Endothelial cell of umbilical vein (primary cell): ENCODE data around the gene UNC13D. TPM values are rescaled to one million over a fixed set of nuclear protein-coding genes. Genes with fewer than 3 reads are reported as not detected.

ENCODE experiments used
- BruUV-seq: library from RNA; stranded (reverse); fragments of 400-500 nt; replicated peaks from 2 replicates; lab custom pipeline; 2021; lab: Mats Ljungman, UMichigan
- CTCF ChIA-PET: fragments of 300-600, 350-600 bp; sonication (Branson Sonifier 250); formaldehyde crosslinking; loops from one replicate; lab custom pipeline; 2021; ENCODE audit warnings: antibody characterized with exemption, inconsistent platforms; lab: Charles Lee
- POLR2A ChIA-PET: fragments of 300-600, 350-600 bp; sonication (Branson Sonifier 250); formaldehyde crosslinking; loops from one replicate; lab custom pipeline; 2021; ENCODE audit warnings: antibody characterized with exemption, inconsistent platforms; lab: Charles Lee
- DNase-seq: peaks from one replicate; pipeline ENCODE4 v3.0.0-alpha.2; 2011; ENCODE audit warnings: low read depth, low spot score
- FAIRE-seq: peaks from 2 replicates; lab custom pipeline; 2011; peaks lifted over from hg19 to GRCh38; lab: Jason Lieb, UNC
- H2AFZ ChIP-seq: 2 replicates; pipeline ENCODE4 v1.6.0; 2012; ENCODE audit warnings: low read depth, low read length, control low read depth, inconsistent platforms
- H3K27ac ChIP-seq: 2 replicates; pipeline ENCODE4 v1.5.1; 2011; ENCODE audit warnings: low read depth, mild to moderate bottlenecking, control low read depth, low read length, moderate library complexity; ENCODE audit not compliant: insufficient read depth
- H3K27me3 ChIP-seq, 2 experiments: 2 replicates each; pipeline versions ENCODE4 v1.6.0 to v1.6.1; 2011; ENCODE audit warnings: low read length in 2 of 2, mixed read lengths in 1 of 2; ENCODE audit not compliant: control insufficient read depth in 2 of 2, insufficient read depth in 2 of 2
- H3K36me3 ChIP-seq, 2 experiments: 2 replicates in 1 of 2; 3 replicates in 1 of 2; pipeline ENCODE4 v1.5.1; 2011; ENCODE audit warnings: low read length in 2 of 2, mild to moderate bottlenecking in 1 of 2, moderate library complexity in 1 of 2; ENCODE audit not compliant: control insufficient read depth in 2 of 2, insufficient read depth in 2 of 2; ENCODE audit errors: extremely low read depth in 1 of 2
- H3K4me1 ChIP-seq: 3 replicates; pipeline ENCODE4 v1.5.1; 2011; ENCODE audit warnings: mild to moderate bottlenecking, low read length; ENCODE audit not compliant: control insufficient read depth, insufficient read depth; ENCODE audit errors: extremely low read depth
- H3K4me2 ChIP-seq: 2 replicates; pipeline ENCODE4 v1.6.1; 2011; ENCODE audit warnings: low read length, control low read depth, mixed read lengths; ENCODE audit not compliant: insufficient read depth
- H3K4me3 ChIP-seq, 3 experiments: fragments of 200-600 bp in 1 of 3; sonication (generic), shearing (Covaris generic) in 1 of 3; replicated peaks in 1 of 3; 2 replicates each; pipeline ENCODE4 v1.5.1; 2011 to 2016; ENCODE audit warnings: control low read depth in 3 of 3, low read length in 3 of 3, mild to moderate bottlenecking in 2 of 3, inconsistent platforms in 1 of 3, low read depth in 1 of 3, moderate library complexity in 1 of 3; ENCODE audit not compliant: insufficient read depth in 1 of 3
- H3K79me2 ChIP-seq: 2 replicates; pipeline ENCODE4 v1.6.0; 2012; ENCODE audit warnings: low read length, inconsistent platforms; ENCODE audit not compliant: control insufficient read depth, insufficient read depth
- H3K9ac ChIP-seq: replicated peaks from 2 replicates; pipeline ENCODE3; 2011; ENCODE audit warnings: low read length, control low read depth; ENCODE audit not compliant: insufficient read depth; ENCODE audit errors: extremely low read depth
- H3K9me1 ChIP-seq: replicated peaks from 3 replicates; pipeline ENCODE4 v1.6.0; 2011; ENCODE audit warnings: mild to moderate bottlenecking, low read length; ENCODE audit not compliant: control insufficient read depth, insufficient read depth; ENCODE audit errors: extremely low read depth
- H3K9me3 ChIP-seq: replicated peaks from 2 replicates; pipeline ENCODE4 v1.5.1; 2012; ENCODE audit warnings: low read length, inconsistent platforms; ENCODE audit not compliant: control insufficient read depth, insufficient read depth
- H4K20me1 ChIP-seq: replicated peaks from 2 replicates; pipeline ENCODE3; 2011; ENCODE audit warnings: mild to moderate bottlenecking, low read length; ENCODE audit not compliant: control insufficient read depth, insufficient read depth; ENCODE audit errors: extremely low read depth
- EZH2 ChIP-seq: IDR thresholded peaks from 2 replicates; pipeline ENCODE4 v1.6.1; 2012; ENCODE audit warnings: borderline replicate concordance, low read depth, mild to moderate bottlenecking, moderate library complexity, low read length, inconsistent platforms; ENCODE audit not compliant: severe bottlenecking
- FOS ChIP-seq: IDR thresholded peaks from 2 replicates; pipeline ENCODE4 v1.6.1; 2011; ENCODE audit warnings: mild to moderate bottlenecking, low read length, moderate library complexity, borderline replicate concordance; ENCODE audit not compliant: insufficient read depth
- GATA2 ChIP-seq: IDR thresholded peaks from 2 replicates; pipeline ENCODE4 v1.7.0; 2011; ENCODE audit warnings: low read depth, mild to moderate bottlenecking, moderate library complexity, mixed read lengths, low read length; ENCODE audit not compliant: insufficient read length, insufficient read depth
- JUN ChIP-seq: IDR thresholded peaks from 2 replicates; pipeline ENCODE4 v1.6.1; 2011; ENCODE audit warnings: borderline replicate concordance, low read depth; ENCODE audit not compliant: insufficient read length, insufficient read depth
- MYC ChIP-seq: IDR thresholded peaks from one replicate; pipeline ENCODE4 v1.6.1; 2011; ENCODE audit warnings: mild to moderate bottlenecking, low read depth, low read length
- POLR2A ChIP-seq: IDR thresholded peaks from 2 replicates; pipeline ENCODE4 v1.6.1; 2012; ENCODE audit warnings: low read depth, mild to moderate bottlenecking, control low read depth, low read length
- POLR2AphosphoS5 ChIP-seq: IDR thresholded peaks from 2 replicates; pipeline ENCODE4 v1.6.1; 2012; ENCODE audit warnings: low read depth, mild to moderate bottlenecking, control low read depth, low read length, moderate library complexity; ENCODE audit not compliant: insufficient read depth
- dilution Hi-C: fragments of 300-500 bp; cut with MboI; formaldehyde crosslinking; loops from one replicate; pipeline ENCODE4 v1.15.0; 2019; ENCODE audit warnings: low sequenced_read_pairs; ENCODE audit not compliant: extremely low pct_ligation_motif_present
- intact Hi-C: fragments of 100-400 bp; cut with micrococcal nuclease; formaldehyde crosslinking; loops from one replicate; pipeline ENCODE4 v1.10.0; 2022
- polyA plus RNA-seq, 4 experiments: library from polyadenylated mRNA; depleted of rRNA in 3 of 4; stranded (reverse) in 3 of 4; unstranded in 1 of 4; fragments of >200 nt; gene quantifications; 2 replicates each; pipeline versions ENCODE4 v1.2.1 to v1.2.3, GENCODE V29; 2011 to 2012; ENCODE audit warnings: missing spikeins in 1 of 4
- total RNA-seq: library from RNA; stranded (reverse); gene quantifications from 2 replicates; pipeline ENCODE4 v1.2.3, GENCODE V29; 2021
- TF ChIP-seq, protein P1 (sequence below): IDR thresholded peaks from 2 replicates; pipeline ENCODE4 v1.6.1; 2011; ENCODE audit not compliant: insufficient read depth, insufficient read length
- TF ChIP-seq, protein P2 (sequence below), 2 donors: IDR thresholded peaks; 1 replicate in 1 of 2; 2 replicates in 1 of 2; pipeline ENCODE4 v1.5.1; 2011; ENCODE audit warnings: low read length in 2 of 2, mild to moderate bottlenecking in 2 of 2, moderate library complexity in 2 of 2, control low read depth in 1 of 2, inconsistent platforms in 1 of 2, low read depth in 1 of 2; ENCODE audit not compliant: insufficient read depth in 1 of 2; ENCODE audit errors: extremely low read depth in 1 of 2

UNC13D gene
- total and polyA plus RNA-seq, 2 donors (not counting 3 experiments of a cell fraction or from before 2014, with no cell fraction given): 6.9 to 14.9 TPM

DNA sequence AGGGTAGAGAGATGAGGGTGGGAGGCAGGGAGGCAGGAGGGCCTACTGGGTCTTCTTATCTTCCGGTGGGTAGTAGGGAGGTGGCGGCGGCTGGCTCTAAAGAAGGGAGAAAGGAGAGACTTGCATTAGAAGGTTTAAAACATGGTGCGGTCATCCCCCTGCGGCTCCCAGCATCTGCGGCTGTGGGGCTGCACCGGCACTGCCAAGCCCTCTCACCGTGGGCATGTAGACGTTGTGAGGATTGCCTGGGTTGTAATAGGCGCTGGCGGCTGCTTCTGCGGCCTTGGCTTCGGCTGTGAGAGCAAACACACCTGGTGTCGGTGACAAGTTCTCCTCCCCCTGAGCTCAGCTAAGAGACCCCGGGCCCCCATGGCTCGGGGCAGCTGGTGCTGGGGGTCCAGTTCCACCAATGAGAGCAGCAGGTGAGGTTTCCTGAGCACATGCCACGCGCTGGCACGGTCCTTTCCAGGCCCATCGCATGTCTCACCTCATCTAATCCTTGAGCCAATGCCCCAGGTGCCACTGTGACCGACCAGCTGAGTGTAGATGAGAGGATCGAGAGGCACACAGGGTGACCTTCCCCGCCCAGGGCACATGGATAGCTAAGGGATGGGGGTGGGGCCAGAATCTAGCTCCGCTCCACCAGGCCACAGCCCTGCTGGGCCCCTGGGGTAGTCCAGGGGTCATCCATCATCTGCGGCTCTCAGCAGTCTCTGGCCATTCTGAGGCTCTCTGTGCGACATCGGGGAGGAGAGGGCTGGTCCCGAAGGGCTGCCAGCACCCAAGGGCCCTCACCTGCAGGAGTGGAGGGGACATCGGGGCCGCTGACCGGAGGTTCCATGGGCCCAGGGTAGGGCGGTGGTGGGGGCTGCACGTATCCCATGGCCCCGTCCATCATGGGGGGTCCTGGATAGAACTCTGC lies 2.7 kb upstream of the UNC13D start:
- Histone ChIP-seq H4K20me1 (no peaks in the 10 kb centered on the region), H2AFZ (no peak overlapping the region), H3K27ac (no peak overlapping the region), H3K4me1 (peaks cover 39% of the 10 kb centered on the region), H3K4me2 (no peak overlapping the region), H3K9me1 (no peaks in the 10 kb centered on the region), H3K79me2 (no peaks in the 10 kb centered on the region), H3K36me3 (peaks cover 3 to 37% of the 10 kb centered on the region in 2 experiments), H3K9me3 (no peaks in the 10 kb centered on the region), H3K27me3 (no peaks in the 10 kb centered on the region), H3K9ac (no peak overlapping the region), H3K4me3 (no peak overlapping the region)
- POLR2A ChIA-PET: interaction anchor here (1.3 kb wide), 1 partner anchor 67 kb away, joined by 7 read pairs; no protein-coding TSS in a partner anchor
- DNase-seq: no peak
- no peak for FAIRE-seq
- CTCF ChIA-PET: interaction anchor here (1.0 to 6.8 kb wide), 10 partner anchors 9 to 82 kb away, joined by 3 to 53 read pairs (median 7); partner anchors contain the start of genes GALK1, TRIM47 and WBP2
- dilution Hi-C loops (no loop called here), intact Hi-C loops (no loop called here)
- no peak for TF ChIP-seq FOS
- TF ChIP-seq MYC: no peak
- TF ChIP-seq POLR2AphosphoS5: no peak
- TF ChIP-seq, protein P1, sequence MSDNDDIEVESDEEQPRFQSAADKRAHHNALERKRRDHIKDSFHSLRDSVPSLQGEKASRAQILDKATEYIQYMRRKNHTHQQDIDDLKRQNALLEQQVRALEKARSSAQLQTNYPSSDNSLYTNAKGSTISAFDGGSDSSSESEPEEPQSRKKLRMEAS: no peak
- TF ChIP-seq, protein P2, sequence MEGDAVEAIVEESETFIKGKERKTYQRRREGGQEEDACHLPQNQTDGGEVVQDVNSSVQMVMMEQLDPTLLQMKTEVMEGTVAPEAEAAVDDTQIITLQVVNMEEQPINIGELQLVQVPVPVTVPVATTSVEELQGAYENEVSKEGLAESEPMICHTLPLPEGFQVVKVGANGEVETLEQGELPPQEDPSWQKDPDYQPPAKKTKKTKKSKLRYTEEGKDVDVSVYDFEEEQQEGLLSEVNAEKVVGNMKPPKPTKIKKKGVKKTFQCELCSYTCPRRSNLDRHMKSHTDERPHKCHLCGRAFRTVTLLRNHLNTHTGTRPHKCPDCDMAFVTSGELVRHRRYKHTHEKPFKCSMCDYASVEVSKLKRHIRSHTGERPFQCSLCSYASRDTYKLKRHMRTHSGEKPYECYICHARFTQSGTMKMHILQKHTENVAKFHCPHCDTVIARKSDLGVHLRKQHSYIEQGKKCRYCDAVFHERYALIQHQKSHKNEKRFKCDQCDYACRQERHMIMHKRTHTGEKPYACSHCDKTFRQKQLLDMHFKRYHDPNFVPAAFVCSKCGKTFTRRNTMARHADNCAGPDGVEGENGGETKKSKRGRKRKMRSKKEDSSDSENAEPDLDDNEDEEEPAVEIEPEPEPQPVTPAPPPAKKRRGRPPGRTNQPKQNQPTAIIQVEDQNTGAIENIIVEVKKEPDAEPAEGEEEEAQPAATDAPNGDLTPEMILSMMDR (IDR thresholded peaks at IDR 0.05; ENCODE audit: extremely low read depth in 1 of 2, insufficient read depth in 1 of 2, low read depth in 1 of 2, low read length in 2 of 2): no peak
- no peak for TF ChIP-seq POLR2A
- no peak for TF ChIP-seq EZH2
- TF ChIP-seq JUN: no peak
- no peak for TF ChIP-seq GATA2
- BruUV-seq: no TSS peak
